H9 (cell line): ENCODE data around the gene RHBDL1. TPM values are rescaled to one million over a fixed set of nuclear protein-coding genes. Genes with fewer than 3 reads are reported as not detected.

ENCODE experiments used
- DNase-seq: peaks from one replicate; pipeline ENCODE4 v3.0.0-alpha.2; 2017
- H2AFZ ChIP-seq: one replicate; pipeline ENCODE4 v1.6.1; 2013; ENCODE audit warnings: mild to moderate bottlenecking, low read length, control low read depth, moderate library complexity
- H2AK5ac ChIP-seq: 2 replicates; pipeline ENCODE4 v1.6.1; 2013; ENCODE audit warnings: low read length, control low read depth, mixed read lengths; ENCODE audit not compliant: insufficient read length
- H2BK120ac ChIP-seq: one replicate; pipeline ENCODE4 v1.6.1; 2013; ENCODE audit warnings: low read depth, mild to moderate bottlenecking, low read length, control low read depth, inconsistent platforms; ENCODE audit not compliant: poor library complexity, severe bottlenecking
- H2BK12ac ChIP-seq: 2 replicates; pipeline ENCODE4 v1.6.1; 2013; ENCODE audit warnings: low read length, control low read depth, mixed read lengths, low read depth; ENCODE audit not compliant: insufficient read length
- H2BK15ac ChIP-seq: 2 replicates; pipeline ENCODE4 v1.6.1; 2013; ENCODE audit warnings: low read depth, low read length, control low read depth
- H2BK20ac ChIP-seq: one replicate; pipeline ENCODE4 v1.6.1; 2013; ENCODE audit warnings: low read depth, mild to moderate bottlenecking, low read length, control low read depth, inconsistent platforms; ENCODE audit not compliant: poor library complexity, severe bottlenecking
- H2BK5ac ChIP-seq: 2 replicates; pipeline ENCODE4 v1.6.1; 2013; ENCODE audit warnings: low read length, control low read depth, mixed read lengths; ENCODE audit not compliant: insufficient read length
- H3K14ac ChIP-seq: 2 replicates; pipeline ENCODE4 v1.6.1; 2013; ENCODE audit warnings: low read length, control low read depth; ENCODE audit not compliant: insufficient read depth
- H3K18ac ChIP-seq: 2 replicates; pipeline ENCODE4 v1.6.1; 2013; ENCODE audit warnings: low read depth, mild to moderate bottlenecking, mixed read lengths, low read length, control low read depth; ENCODE audit not compliant: insufficient read length
- H3K23ac ChIP-seq: 2 replicates; pipeline ENCODE4 v1.6.1; 2013; ENCODE audit warnings: low read length, control low read depth, mixed read lengths, low read depth; ENCODE audit not compliant: insufficient read length
- H3K23me2 ChIP-seq: 2 replicates; pipeline ENCODE4 v1.6.1; 2013; ENCODE audit warnings: low read depth, mild to moderate bottlenecking, mixed read lengths, low read length, control low read depth; ENCODE audit not compliant: insufficient read length, poor library complexity, severe bottlenecking
- H3K27ac ChIP-seq: 2 replicates; pipeline ENCODE4 v1.5.1; 2013; ENCODE audit warnings: low read length, control low read depth, mixed read lengths, low read depth; ENCODE audit not compliant: insufficient read length
- H3K27me3 ChIP-seq: 2 replicates; pipeline ENCODE4 v1.6.1; 2013; ENCODE audit warnings: low read length, control low read depth, inconsistent platforms; ENCODE audit not compliant: insufficient read depth
- H3K4ac ChIP-seq: 2 replicates; pipeline ENCODE4 v1.6.1; 2013; ENCODE audit warnings: low read depth, mild to moderate bottlenecking, control low read depth, inconsistent platforms, low read length, moderate library complexity
- H3K4me1 ChIP-seq: 2 replicates; pipeline ENCODE4 v1.6.1; 2013; ENCODE audit warnings: low read length, control low read depth, inconsistent platforms; ENCODE audit not compliant: insufficient read depth
- H3K4me2 ChIP-seq: 2 replicates; pipeline ENCODE4 v1.6.1; 2013; ENCODE audit warnings: low read length, control low read depth, mixed read lengths; ENCODE audit not compliant: insufficient read length, insufficient read depth
- H3K56ac ChIP-seq: 2 replicates; pipeline ENCODE4 v1.6.1; 2013; ENCODE audit warnings: low read depth, mild to moderate bottlenecking, mixed read lengths, low read length, control low read depth; ENCODE audit not compliant: insufficient read length
- H3K79me1 ChIP-seq: 2 replicates; pipeline ENCODE4 v1.6.1; 2013; ENCODE audit warnings: low read depth, mild to moderate bottlenecking, moderate library complexity, low read length, control low read depth, inconsistent platforms; ENCODE audit not compliant: insufficient read depth, poor library complexity, severe bottlenecking
- H3K79me2 ChIP-seq: 2 replicates; pipeline ENCODE4 v1.6.1; 2013; ENCODE audit warnings: low read length, control low read depth, inconsistent platforms; ENCODE audit not compliant: insufficient read depth
- H3K9ac ChIP-seq: 2 replicates; pipeline ENCODE4 v1.6.1; 2013; ENCODE audit warnings: low read length, control low read depth, mixed read lengths; ENCODE audit not compliant: insufficient read length; ENCODE audit errors: extremely low read depth
- H3K9me3 ChIP-seq: one replicate; pipeline ENCODE4 v1.6.1; 2013; ENCODE audit warnings: low read depth, low read length, inconsistent platforms; ENCODE audit not compliant: control insufficient read depth
- H3T11ph ChIP-seq: one replicate; pipeline ENCODE4 v1.6.1; 2013; ENCODE audit warnings: mild to moderate bottlenecking, low read length, control low read depth, inconsistent platforms
- H4K20me1 ChIP-seq: one replicate; pipeline ENCODE4 v1.6.1; 2013; ENCODE audit not compliant: control insufficient read depth, insufficient read length, insufficient read depth
- H4K5ac ChIP-seq: 2 replicates; pipeline ENCODE4 v1.6.1; 2013; ENCODE audit warnings: low read depth, mild to moderate bottlenecking, mixed read lengths, low read length, control low read depth; ENCODE audit not compliant: insufficient read length
- H4K8ac ChIP-seq: replicated peaks from 2 replicates; pipeline ENCODE4 v1.6.1; 2013; ENCODE audit warnings: low read length, control low read depth, mixed read lengths, low read depth; ENCODE audit not compliant: insufficient read length
- H4K91ac ChIP-seq: 2 replicates; pipeline ENCODE4 v1.6.1; 2013; ENCODE audit warnings: low read depth, mild to moderate bottlenecking, moderate library complexity, mixed read lengths, low read length, control low read depth; ENCODE audit not compliant: insufficient read length
- H3K27ac Mint-ChIP-seq, 3 experiments: 2 replicates in 2 of 3; 3 replicates in 1 of 3; pipeline ENCODE4 v1.8.0; 2020 to 2021; ENCODE audit warnings: mixed read lengths in 3 of 3, mild to moderate bottlenecking in 1 of 3, moderate library complexity in 1 of 3
- H3K27me3 Mint-ChIP-seq: 2 replicates; pipeline ENCODE4 v1.8.0; 2021; ENCODE audit warnings: low read depth, mild to moderate bottlenecking, moderate library complexity, mixed read lengths
- H3K36me3 Mint-ChIP-seq, 3 experiments: 2 replicates in 2 of 3; 3 replicates in 1 of 3; pipeline ENCODE4 v1.8.0; 2020 to 2021; ENCODE audit warnings: low read depth in 3 of 3, mixed read lengths in 3 of 3; ENCODE audit not compliant: insufficient read depth in 1 of 3
- H3K4me1 Mint-ChIP-seq, 2 experiments: 2 replicates each; pipeline ENCODE4 v1.8.0; 2020; ENCODE audit warnings: mixed read lengths in 2 of 2
- H3K4me3 Mint-ChIP-seq, 2 experiments: 2 replicates in 1 of 2; 3 replicates in 1 of 2; pipeline ENCODE4 v1.8.0; 2020 to 2021; ENCODE audit warnings: mild to moderate bottlenecking in 2 of 2, mixed read lengths in 2 of 2, moderate library complexity in 1 of 2
- H3K9me3 Mint-ChIP-seq, 2 experiments: 2 replicates in 1 of 2; 3 replicates in 1 of 2; pipeline ENCODE4 v1.8.0; 2020; ENCODE audit warnings: mild to moderate bottlenecking in 2 of 2, mixed read lengths in 2 of 2, moderate library complexity in 1 of 2
- CTCF ChIP-seq: fragments of 200-600 bp; sonication (generic); conservative IDR thresholded peaks from 3 replicates; pipeline ENCODE4 v1.8.0; 2021; ENCODE audit warnings: antibody characterized with exemption, mild to moderate bottlenecking
- WGBS: extraction: QIAGEN DNeasy Blood & Tissue Kit; methylation state at CpG from one replicate; pipeline ENCODE4 v1.1.7; 2013; ENCODE audit warnings: missing lambda C conversion rate, low lambda C conversion rate, mixed read lengths; ENCODE audit not compliant: insufficient read length; ENCODE audit errors: extremely low coverage; 5-methylcytosine and 5-hydroxymethylcytosine counted together
- total RNA-seq: library from RNA; stranded (reverse); gene quantifications from 2 replicates; pipeline ENCODE4 v1.2.1, GENCODE V29; 2021

RHBDL1 gene
- total RNA-seq, 1 experiment from 2014 or later = 7.6 TPM

- Histone ChIP-seq H3T11ph (no peak overlapping the region), H3K23ac (no peak overlapping the region), H3K79me2 (no peaks in the 10 kb centered on the region; the same call in 1 of the 2 replicates), H4K8ac (no peak overlapping the region), H3K4me1 (no peaks in the 10 kb centered on the region), H2BK12ac (no peak overlapping the region), H3K4me2 (no peak overlapping the region), H2BK20ac (no peak overlapping the region), H3K9me3 (no peaks in the 10 kb centered on the region), H3K4ac (no peak overlapping the region), H2AK5ac (no peak overlapping the region), H2AFZ (no peak overlapping the region), H3K9ac (no peak overlapping the region), H2BK5ac (no peak overlapping the region), H4K91ac (no peak overlapping the region), H4K20me1 (no peaks in the 10 kb centered on the region), H3K56ac (no peak overlapping the region), H3K79me1 (no peaks in the 10 kb centered on the region), H3K23me2 (peaks cover 6% of the 10 kb centered on the region), H3K27ac (no peak overlapping the region), H3K18ac (no peak overlapping the region), H2BK120ac (no peak overlapping the region), H3K27me3 (no peaks in the 10 kb centered on the region), H2BK15ac (no peak overlapping the region), H3K14ac (no peak overlapping the region), H4K5ac (no peak overlapping the region)
- peaks cover 11 to 27% (median 27%) of the 10 kb centered on the region in 3 experiments; a peak in 6 of 7 replicates for H3K36me3 Mint-ChIP-seq
- H3K27me3 Mint-ChIP-seq = peaks cover 3% of the 10 kb centered on the region; the same call in 1 of the 2 replicates
- peaks cover 9% of the 10 kb centered on the region in 2 experiments for H3K4me1 Mint-ChIP-seq
- no peaks in the 10 kb centered on the region for H3K9me3 Mint-ChIP-seq
- H3K4me3 Mint-ChIP-seq = 0 out of 5 replicates have a peak overlapping the region, but pooled peaks of 1 of the 2 experiments have one; percentile 24
- WGBS = no CpG with 5 or more reads among the region's 40 CpGs
- no peak overlapping the region for H3K27ac Mint-ChIP-seq
- DNase-seq = no peak
- no peak for TF ChIP-seq CTCF
Measured at GRCh38 chr16:671353-672131, 3.9 kb upstream of the RHBDL1 start.
